ENCODE results near the gene MOB2.

MOB2 gene

DNA sequence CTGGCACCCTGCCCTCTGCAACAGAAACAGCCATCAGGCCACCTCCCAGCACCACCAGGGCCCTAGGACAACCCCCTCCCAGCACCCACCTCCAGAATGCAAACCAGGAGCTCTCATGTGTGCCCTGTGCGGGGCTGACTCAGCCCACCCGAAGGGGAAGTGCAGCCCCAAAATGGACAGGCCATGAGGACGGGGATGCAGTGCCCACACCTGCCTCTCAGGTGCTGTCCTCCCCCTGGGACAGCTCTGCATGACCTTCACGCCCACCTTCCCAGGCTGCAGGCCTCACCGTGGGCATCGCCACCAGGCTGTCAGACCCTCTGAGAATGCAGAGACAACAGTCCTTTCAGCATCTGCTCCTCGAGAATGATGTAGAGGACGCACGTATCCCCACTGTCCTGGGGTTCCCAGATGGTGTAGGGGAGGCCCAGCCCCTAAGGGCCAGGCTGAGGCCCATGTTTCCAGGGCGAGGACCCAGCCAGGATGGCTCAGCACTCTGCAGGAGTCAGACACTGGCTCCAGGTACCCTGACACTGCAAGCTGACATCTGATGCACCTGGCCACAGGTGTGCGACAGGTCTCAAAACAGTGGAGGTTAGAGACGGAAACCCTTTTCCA, 13.5 kb downstream of the MOB2 start:
- no peak for DNase-seq (ENCODE audit: extremely low spot score)
- CTCF ChIA-PET: no interaction called here
- TF ChIP-seq, protein P1, sequence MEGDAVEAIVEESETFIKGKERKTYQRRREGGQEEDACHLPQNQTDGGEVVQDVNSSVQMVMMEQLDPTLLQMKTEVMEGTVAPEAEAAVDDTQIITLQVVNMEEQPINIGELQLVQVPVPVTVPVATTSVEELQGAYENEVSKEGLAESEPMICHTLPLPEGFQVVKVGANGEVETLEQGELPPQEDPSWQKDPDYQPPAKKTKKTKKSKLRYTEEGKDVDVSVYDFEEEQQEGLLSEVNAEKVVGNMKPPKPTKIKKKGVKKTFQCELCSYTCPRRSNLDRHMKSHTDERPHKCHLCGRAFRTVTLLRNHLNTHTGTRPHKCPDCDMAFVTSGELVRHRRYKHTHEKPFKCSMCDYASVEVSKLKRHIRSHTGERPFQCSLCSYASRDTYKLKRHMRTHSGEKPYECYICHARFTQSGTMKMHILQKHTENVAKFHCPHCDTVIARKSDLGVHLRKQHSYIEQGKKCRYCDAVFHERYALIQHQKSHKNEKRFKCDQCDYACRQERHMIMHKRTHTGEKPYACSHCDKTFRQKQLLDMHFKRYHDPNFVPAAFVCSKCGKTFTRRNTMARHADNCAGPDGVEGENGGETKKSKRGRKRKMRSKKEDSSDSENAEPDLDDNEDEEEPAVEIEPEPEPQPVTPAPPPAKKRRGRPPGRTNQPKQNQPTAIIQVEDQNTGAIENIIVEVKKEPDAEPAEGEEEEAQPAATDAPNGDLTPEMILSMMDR (IDR thresholded peaks at IDR 0.05; ENCODE audit: control extremely low read depth, extremely low read depth, low read depth, missing control alignments): no peak
- POLR2A ChIA-PET: no interaction called here

DNA sequence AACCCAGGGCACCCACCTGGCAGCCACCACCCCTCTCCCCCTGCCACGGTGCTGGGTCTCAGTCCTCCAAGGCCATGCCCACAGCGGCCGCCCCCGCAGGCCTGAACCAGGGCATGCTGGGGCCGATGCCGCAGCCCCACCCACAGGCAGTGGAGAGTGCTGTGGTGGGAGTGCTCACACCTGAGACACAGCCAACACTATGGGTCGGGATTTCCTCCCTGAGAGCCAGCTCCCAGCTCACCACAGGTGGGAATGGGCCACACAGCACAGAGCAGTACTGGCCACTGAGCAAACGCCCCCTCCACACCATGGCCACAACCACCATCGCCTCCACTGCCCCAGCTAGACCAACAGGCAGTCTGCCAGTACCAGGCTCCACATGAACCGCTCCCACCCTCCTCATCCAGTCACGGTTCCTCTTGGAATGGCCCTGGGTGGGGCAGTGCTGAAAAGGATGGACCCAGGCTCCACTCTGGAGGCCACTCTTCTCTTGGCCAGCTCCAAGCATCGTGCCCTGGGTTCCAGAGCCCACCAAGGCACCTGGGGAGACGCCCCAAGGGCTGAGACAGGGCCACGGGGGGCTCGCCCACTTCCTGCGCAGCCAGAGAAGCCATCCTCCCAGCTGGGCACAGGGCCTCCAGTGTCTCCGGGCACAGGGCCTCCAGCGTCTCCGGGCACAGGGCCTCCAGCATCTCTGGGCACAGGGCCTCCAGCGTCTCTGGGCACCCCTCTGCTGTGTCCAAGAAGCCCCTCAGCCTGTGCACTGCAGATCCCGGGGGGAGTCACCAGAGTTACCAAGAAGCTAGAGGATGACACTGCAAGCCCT, 14.2 kb downstream of the MOB2 start:
- no peak for DNase-seq (ENCODE audit: extremely low spot score)

DNA sequence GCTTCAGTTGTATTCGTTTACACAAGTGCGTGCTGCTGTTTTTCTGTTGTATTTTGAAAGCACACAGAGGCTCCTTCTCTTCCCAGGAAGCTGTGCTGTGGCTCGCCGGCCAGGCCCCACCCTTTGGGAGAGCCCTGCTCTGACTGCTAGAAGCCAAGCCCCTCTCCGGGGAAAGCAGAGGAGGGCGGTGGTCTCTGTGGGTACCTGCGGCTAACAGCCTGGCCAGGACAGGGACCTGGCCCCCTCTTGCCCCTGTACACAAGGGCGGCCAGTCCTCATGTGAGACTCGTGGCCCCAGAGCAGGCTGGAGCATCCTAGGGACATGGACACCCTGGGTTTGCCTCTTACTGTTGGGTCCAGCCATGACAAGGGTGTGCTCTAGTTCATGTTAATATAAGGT, 14.8 kb downstream of the MOB2 start:
- CTCF ChIA-PET: no interaction called here
- TF ChIP-seq, protein P1 (IDR thresholded peaks at IDR 0.05; ENCODE audit: control extremely low read depth, extremely low read depth, low read depth, missing control alignments): no peak
- DNase-seq (ENCODE audit: extremely low spot score): no peak
- POLR2A ChIA-PET: no interaction called here

More for the DNA sequence above, 14.2 kb downstream of the MOB2 start:
- ChIA-PET CTCF (no interaction called here), POLR2A (no interaction called here)
- TF ChIP-seq, protein P1 (IDR thresholded peaks at IDR 0.05; ENCODE audit: control extremely low read depth, extremely low read depth, low read depth, missing control alignments): no peak

DNA sequence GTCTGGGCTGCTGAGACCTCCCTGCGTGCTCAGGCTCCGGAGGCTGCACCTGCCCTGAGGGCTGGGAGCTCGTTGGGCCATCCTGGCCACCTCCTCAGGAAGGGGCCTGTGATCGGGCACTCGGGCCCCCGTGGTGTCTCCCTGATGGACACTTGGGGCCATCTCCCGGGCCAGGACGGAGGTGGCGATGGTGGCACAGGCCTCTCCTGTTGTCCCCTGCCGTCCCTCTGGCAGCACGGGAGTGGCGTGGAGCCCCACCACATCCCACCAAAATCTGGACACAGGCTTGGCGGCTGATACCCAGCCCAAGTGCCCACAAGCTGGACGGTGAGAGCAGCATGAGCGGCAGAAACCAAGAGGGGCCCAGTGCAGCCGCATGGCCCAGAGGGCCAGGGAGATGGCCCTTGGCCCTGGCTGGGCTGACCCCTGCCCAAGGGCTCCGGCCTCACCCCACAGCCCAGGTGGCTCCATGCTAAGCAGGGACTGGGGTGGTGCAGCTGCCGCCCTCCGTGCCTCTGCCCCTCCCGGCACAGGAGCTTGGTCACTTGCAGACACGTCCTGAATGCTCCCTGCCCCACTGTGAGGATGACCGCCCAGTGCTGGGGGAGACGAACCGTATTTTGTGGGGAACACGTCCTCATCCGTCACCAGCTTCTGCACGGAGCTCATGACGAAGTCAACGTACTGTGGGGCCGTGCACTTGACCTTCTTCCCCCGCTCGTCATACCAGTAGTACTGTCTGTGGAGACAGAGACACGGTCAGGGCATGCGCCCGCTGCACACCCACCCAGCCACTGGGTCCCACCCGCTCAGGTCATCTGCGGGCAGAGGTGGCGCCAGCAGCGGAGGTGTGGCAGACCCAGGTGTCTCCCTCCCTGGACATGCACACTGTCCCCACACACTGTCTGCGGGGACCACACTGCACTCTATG, 15.6 kb downstream of the MOB2 start:
- TF ChIP-seq, protein P1 (IDR thresholded peaks at IDR 0.05; ENCODE audit: control extremely low read depth, extremely low read depth, low read depth, missing control alignments): no peak
- CTCF ChIA-PET: no interaction called here
- no peak for DNase-seq (ENCODE audit: extremely low spot score)
- POLR2A ChIA-PET: no interaction called here

DNA sequence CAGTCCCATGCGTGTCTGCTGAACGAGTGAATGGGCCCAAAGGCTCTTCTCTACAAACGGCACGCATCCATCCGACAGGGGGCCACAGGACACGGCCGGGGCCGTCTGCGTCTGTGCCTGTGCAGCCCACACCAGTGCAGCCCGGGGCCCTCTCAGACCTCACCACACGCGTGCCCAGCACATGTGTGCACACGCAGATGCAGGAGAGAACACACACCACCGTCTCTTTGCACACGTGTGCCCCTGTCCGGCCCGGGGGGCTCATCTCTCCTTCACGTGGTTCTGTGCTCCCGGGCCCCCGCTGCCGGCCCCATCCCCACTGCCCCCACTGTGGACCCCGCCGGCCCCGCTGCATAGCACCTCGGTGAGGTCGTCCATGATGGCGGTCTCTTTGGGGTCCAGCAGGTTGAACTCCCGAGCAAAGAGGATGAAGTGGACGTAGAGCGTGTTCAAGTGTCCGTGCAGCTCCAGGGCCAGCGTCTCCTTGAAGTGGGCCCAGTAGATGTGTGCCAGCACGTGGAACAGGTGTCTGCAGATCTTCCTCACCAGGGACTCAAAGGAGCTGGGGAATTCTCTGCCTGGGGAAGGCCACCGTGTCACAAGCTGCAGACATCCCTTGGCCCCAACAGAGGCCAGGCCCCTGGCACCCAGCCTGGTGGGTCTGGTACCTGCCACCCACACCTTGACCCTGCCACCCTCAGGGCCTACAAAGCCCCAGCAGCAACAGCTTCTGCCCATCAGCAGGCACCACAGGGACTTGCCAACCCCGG, 16.5 kb downstream of the MOB2 start:
- no peak for DNase-seq (ENCODE audit: extremely low spot score)
- POLR2A ChIA-PET: no interaction called here
- CTCF ChIA-PET: no interaction called here
- TF ChIP-seq, protein P1 (IDR thresholded peaks at IDR 0.05; ENCODE audit: control extremely low read depth, extremely low read depth, low read depth, missing control alignments): no peak
